Stimulated activated naive CD8-positive, alpha-beta T cell treated with anti-CD3 and anti-CD28 coated beads, Interleukin-15, Interleukin-2, amounts not matched to agents 100 ng/mL and 50 ng/mL, for 24 hours (primary cell): ENCODE measurements around the gene FHIT.

ENCODE experiments used
- H3K27ac Mint-ChIP-seq: one replicate; pipeline ENCODE4 v1.8.0; 2021; ENCODE audit warnings: mild to moderate bottlenecking, mixed read lengths
- H3K27me3 Mint-ChIP-seq: one replicate; pipeline ENCODE4 v1.8.0; 2021; ENCODE audit warnings: mixed read lengths
- H3K36me3 Mint-ChIP-seq: one replicate; pipeline ENCODE4 v1.8.0; 2021; ENCODE audit warnings: low read depth, mixed read lengths
- H3K4me1 Mint-ChIP-seq: one replicate; pipeline ENCODE4 v1.8.0; 2021; ENCODE audit warnings: low read depth, mixed read lengths
- H3K4me3 Mint-ChIP-seq: one replicate; pipeline ENCODE4 v1.8.0; 2021; ENCODE audit warnings: mild to moderate bottlenecking, mixed read lengths
- H3K9me3 Mint-ChIP-seq: one replicate; pipeline ENCODE4 v1.8.0; 2021; ENCODE audit warnings: mixed read lengths

Gene FHIT

GRCh38 chr3:60523536-60523935, 727.7 kb downstream of the FHIT start:
- Mint-ChIP-seq H3K4me3 (no peak overlapping the region), H3K9me3 (peaks cover 4% of the 10 kb centered on the region), H3K27ac (no peak overlapping the region), H3K27me3 (no peaks in the 10 kb centered on the region), H3K36me3 (no peaks in the 10 kb centered on the region), H3K4me1 (no peaks in the 10 kb centered on the region)

- Mint-ChIP-seq H3K27me3 (no peaks in the 10 kb centered on the region), H3K27ac (no peak overlapping the region), H3K4me3 (no peak overlapping the region), H3K9me3 (peaks cover 4% of the 10 kb centered on the region), H3K36me3 (no peaks in the 10 kb centered on the region), H3K4me1 (no peaks in the 10 kb centered on the region)
These were observed 734.1 kb downstream of the FHIT start for GRCh38 chr3:60517134-60517533.

GRCh38 chr3:60514866-60515265, 736.4 kb downstream of the FHIT start:
- no peaks in the 10 kb centered on the region for H3K36me3 Mint-ChIP-seq
- H3K27ac Mint-ChIP-seq = no peak overlapping the region
- H3K27me3 Mint-ChIP-seq = no peaks in the 10 kb centered on the region
- H3K4me3 Mint-ChIP-seq = no peak overlapping the region
- no peaks in the 10 kb centered on the region for H3K9me3 Mint-ChIP-seq
- H3K4me1 Mint-ChIP-seq = no peaks in the 10 kb centered on the region

GRCh38 chr3:60514085-60514649, 737.1 kb downstream of the FHIT start:
- H3K36me3 Mint-ChIP-seq = no peaks in the 10 kb centered on the region
- no peak overlapping the region for H3K27ac Mint-ChIP-seq
- no peaks in the 10 kb centered on the region for H3K9me3 Mint-ChIP-seq
- H3K4me3 Mint-ChIP-seq = no peak overlapping the region
- H3K27me3 Mint-ChIP-seq = no peaks in the 10 kb centered on the region
- H3K4me1 Mint-ChIP-seq = no peaks in the 10 kb centered on the region

- Mint-ChIP-seq H3K4me1 (no peaks in the 10 kb centered on the region), H3K4me3 (no peak overlapping the region), H3K27me3 (no peaks in the 10 kb centered on the region), H3K27ac (no peak overlapping the region), H3K9me3 (no peaks in the 10 kb centered on the region), H3K36me3 (no peaks in the 10 kb centered on the region)
These were observed 738.0 kb downstream of the FHIT start for GRCh38 chr3:60513241-60513640.

- Mint-ChIP-seq H3K4me1 (no peaks in the 10 kb centered on the region), H3K27me3 (no peaks in the 10 kb centered on the region), H3K36me3 (no peaks in the 10 kb centered on the region)
These were observed 738.7 kb downstream of the FHIT start for GRCh38 chr3:60512506-60512905.

GRCh38 chr3:60509471-60509870, 741.8 kb downstream of the FHIT start:
- Mint-ChIP-seq H3K4me3 (no peak overlapping the region), H3K27ac (no peak overlapping the region), H3K4me1 (no peaks in the 10 kb centered on the region), H3K9me3 (peaks cover 11% of the 10 kb centered on the region), H3K27me3 (no peaks in the 10 kb centered on the region), H3K36me3 (no peaks in the 10 kb centered on the region)

More at GRCh38 chr3:60512506-60512905, 738.7 kb downstream of the FHIT start:
- H3K4me3 Mint-ChIP-seq = no peak overlapping the region
- H3K9me3 Mint-ChIP-seq = peaks cover 7% of the 10 kb centered on the region
- H3K27ac Mint-ChIP-seq = no peak overlapping the region

GRCh38 chr3:60504827-60505457, 746.3 kb downstream of the FHIT start:
- Mint-ChIP-seq H3K27me3 (no peaks in the 10 kb centered on the region), H3K36me3 (no peaks in the 10 kb centered on the region), H3K27ac (no peak overlapping the region), H3K4me3 (no peak overlapping the region), H3K9me3 (peaks cover 11% of the 10 kb centered on the region), H3K4me1 (no peaks in the 10 kb centered on the region)

GRCh38 chr3:60501314-60501713, 749.9 kb downstream of the FHIT start:
- Mint-ChIP-seq H3K36me3 (no peaks in the 10 kb centered on the region), H3K27me3 (no peaks in the 10 kb centered on the region), H3K4me3 (no peak overlapping the region), H3K27ac (no peak overlapping the region), H3K9me3 (peaks cover 4% of the 10 kb centered on the region), H3K4me1 (no peaks in the 10 kb centered on the region)

- Mint-ChIP-seq H3K4me3 (no peak overlapping the region), H3K27ac (no peak overlapping the region), H3K27me3 (no peaks in the 10 kb centered on the region), H3K9me3 (peaks cover 4% of the 10 kb centered on the region), H3K4me1 (no peaks in the 10 kb centered on the region), H3K36me3 (no peaks in the 10 kb centered on the region)
These were observed 753.4 kb downstream of the FHIT start for GRCh38 chr3:60497902-60498301.

GRCh38 chr3:60490992-60491391, 760.3 kb downstream of the FHIT start:
- Mint-ChIP-seq H3K4me1 (no peaks in the 10 kb centered on the region), H3K4me3 (no peak overlapping the region), H3K27ac (no peak overlapping the region), H3K36me3 (no peaks in the 10 kb centered on the region), H3K9me3 (no peaks in the 10 kb centered on the region), H3K27me3 (no peaks in the 10 kb centered on the region)

- no peaks in the 10 kb centered on the region for H3K36me3 Mint-ChIP-seq
- no peaks in the 10 kb centered on the region for H3K27me3 Mint-ChIP-seq
- H3K4me3 Mint-ChIP-seq = no peak overlapping the region
- peaks cover 6% of the 10 kb centered on the region for H3K9me3 Mint-ChIP-seq
- no peak overlapping the region for H3K27ac Mint-ChIP-seq
- no peaks in the 10 kb centered on the region for H3K4me1 Mint-ChIP-seq
These were observed 776.2 kb downstream of the FHIT start for GRCh38 chr3:60475096-60475495.

- peaks cover 36% of the 10 kb centered on the region for H3K9me3 Mint-ChIP-seq
- H3K4me1 Mint-ChIP-seq = no peaks in the 10 kb centered on the region
- no peak overlapping the region for H3K4me3 Mint-ChIP-seq
- no peaks in the 10 kb centered on the region for H3K27me3 Mint-ChIP-seq
- no peak overlapping the region for H3K27ac Mint-ChIP-seq
- H3K36me3 Mint-ChIP-seq = no peaks in the 10 kb centered on the region
These were observed 781.8 kb downstream of the FHIT start for GRCh38 chr3:60469481-60469880.

- Mint-ChIP-seq H3K9me3 (peaks cover 30% of the 10 kb centered on the region), H3K36me3 (no peaks in the 10 kb centered on the region), H3K27ac (no peak overlapping the region), H3K4me3 (no peak overlapping the region), H3K27me3 (no peaks in the 10 kb centered on the region), H3K4me1 (no peaks in the 10 kb centered on the region)
These were observed 787.6 kb downstream of the FHIT start for GRCh38 chr3:60463685-60464084.

- Mint-ChIP-seq H3K36me3 (no peaks in the 10 kb centered on the region), H3K4me1 (peaks cover 4% of the 10 kb centered on the region), H3K27me3 (no peaks in the 10 kb centered on the region), H3K27ac (no peak overlapping the region), H3K9me3 (peaks cover 12% of the 10 kb centered on the region), H3K4me3 (no peak overlapping the region)
These were observed 790.0 kb downstream of the FHIT start for GRCh38 chr3:60461267-60461666.

GRCh38 chr3:60456180-60456579, 795.1 kb downstream of the FHIT start:
- H3K4me1 Mint-ChIP-seq = peaks cover 7% of the 10 kb centered on the region
- no peak overlapping the region for H3K27ac Mint-ChIP-seq
- no peaks in the 10 kb centered on the region for H3K9me3 Mint-ChIP-seq
- H3K36me3 Mint-ChIP-seq = no peaks in the 10 kb centered on the region
- no peaks in the 10 kb centered on the region for H3K27me3 Mint-ChIP-seq
- H3K4me3 Mint-ChIP-seq = no peak overlapping the region
